Stimulated activated CD8-positive, alpha-beta memory T cell treated with anti-CD3 and anti-CD28 coated beads, Interleukin-4, amount 100 ng/mL, for 1 hour (primary cell): ENCODE data around the gene TRPC4AP.

Experiments
- DNase-seq, 2 donors: peaks; one replicate each; pipeline ENCODE4 v3.0.0-alpha.2; 2020; ENCODE audit warnings: low read depth in 2 of 2, low spot score in 1 of 2

The TRPC4AP gene

GRCh38 chr20:35017099-35017835 lies 75.3 kb downstream of the TRPC4AP start:
- DNase-seq: no peak

GRCh38 chr20:35015863-35016193 lies 76.8 kb downstream of the TRPC4AP start:
- no peak for DNase-seq

GRCh38 chr20:35014537-35014936 lies 78.1 kb downstream of the TRPC4AP start:
- DNase-seq: no peak

- DNase-seq: no peak
Measured at GRCh38 chr20:35013421-35014411, 78.9 kb downstream of the TRPC4AP start.

- DNase-seq: no peak
Measured at GRCh38 chr20:35012227-35013069, 80.2 kb downstream of the TRPC4AP start.

- DNase-seq: no peak
Measured at GRCh38 chr20:35011589-35012226, 80.9 kb downstream of the TRPC4AP start.

- DNase-seq: no peak
Measured at GRCh38 chr20:35010405-35011192, 82.0 kb downstream of the TRPC4AP start.

- no peak for DNase-seq
Measured at GRCh38 chr20:35009665-35010328, 82.8 kb downstream of the TRPC4AP start.

- no peak for DNase-seq
Measured at GRCh38 chr20:35008411-35009342, 83.9 kb downstream of the TRPC4AP start.

GRCh38 chr20:35007891-35008290 lies 84.7 kb downstream of the TRPC4AP start:
- no peak for DNase-seq

- DNase-seq: no peak
Measured at GRCh38 chr20:35007413-35007812, 85.2 kb downstream of the TRPC4AP start.

- DNase-seq: no peak
Measured at GRCh38 chr20:35006531-35006971, 86.1 kb downstream of the TRPC4AP start.

- no peak for DNase-seq
Measured at GRCh38 chr20:35006009-35006408, 86.6 kb downstream of the TRPC4AP start.

GRCh38 chr20:35005463-35005961 lies 87.1 kb downstream of the TRPC4AP start:
- no peak for DNase-seq

GRCh38 chr20:35004749-35005462 lies 87.7 kb downstream of the TRPC4AP start:
- DNase-seq: no peak

- no peak for DNase-seq
Measured at GRCh38 chr20:35004051-35004725, 88.4 kb downstream of the TRPC4AP start.
